GM18873 (cell line): ENCODE measurements around the gene MEF2D.

Source experiments
- ATAC-seq: cut with Tn5 transposase; IDR thresholded peaks from one replicate; pipeline ENCODE4 v1.9.1; 2021; ENCODE audit warnings: mild to moderate bottlenecking, moderate library complexity, moderate number of reproducible peaks; ENCODE audit not compliant: unreplicated experiment, low FRiP score

The MEF2D gene

GRCh38 chr1:156500543-156500792 lies at the start of gene MEF2D:
TSS of gene MEF2D (minus strand) at chr1:156500775. CDS start at chr1:156483292, 17,483 bp downstream.
- no peak for ATAC-seq

DNA sequence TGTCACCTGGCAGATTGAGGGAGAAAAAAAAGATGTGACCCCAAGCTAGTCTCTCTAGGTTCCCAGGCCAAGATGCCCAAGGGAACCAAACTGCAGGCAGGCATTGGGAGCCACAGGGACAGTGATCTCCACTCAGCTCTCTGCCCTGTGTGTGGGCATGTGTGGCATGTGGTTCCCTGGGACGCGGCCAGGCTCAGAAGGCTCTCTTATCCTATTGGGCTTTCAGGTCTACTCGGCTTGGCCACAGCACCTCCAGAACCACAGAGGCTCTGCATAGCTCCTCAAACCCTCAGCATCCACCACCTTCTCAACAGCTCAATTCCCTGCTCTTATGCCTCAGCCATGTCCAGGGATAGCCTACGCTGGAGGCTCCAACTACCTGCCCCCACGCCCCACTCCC lies 49.8 kb upstream of the MEF2D start:
- no peak for ATAC-seq

GRCh38 chr1:156549831-156550230 lies 49.3 kb upstream of the MEF2D start:
- no peak for ATAC-seq

DNA sequence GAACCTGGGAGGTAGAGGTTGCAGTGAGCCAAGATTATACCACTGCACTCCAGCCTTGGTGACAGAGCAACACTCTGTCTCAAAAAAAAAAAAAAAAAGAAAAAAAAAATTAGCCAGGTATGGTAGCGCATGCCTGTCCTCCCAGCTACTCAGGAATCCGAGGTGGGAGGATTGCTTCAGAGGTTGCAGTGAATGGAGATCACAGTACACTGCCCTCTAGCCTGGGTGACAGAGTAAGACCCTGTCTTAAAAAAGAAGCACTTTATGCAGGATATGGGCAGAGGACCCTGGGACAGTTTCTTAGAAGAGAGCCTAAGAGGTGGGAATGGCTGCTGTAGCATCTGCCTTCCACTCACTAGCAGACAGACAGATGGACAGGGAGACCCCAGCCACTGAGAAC lies 48.8 kb upstream of the MEF2D start:
- ATAC-seq, result no peak

DNA sequence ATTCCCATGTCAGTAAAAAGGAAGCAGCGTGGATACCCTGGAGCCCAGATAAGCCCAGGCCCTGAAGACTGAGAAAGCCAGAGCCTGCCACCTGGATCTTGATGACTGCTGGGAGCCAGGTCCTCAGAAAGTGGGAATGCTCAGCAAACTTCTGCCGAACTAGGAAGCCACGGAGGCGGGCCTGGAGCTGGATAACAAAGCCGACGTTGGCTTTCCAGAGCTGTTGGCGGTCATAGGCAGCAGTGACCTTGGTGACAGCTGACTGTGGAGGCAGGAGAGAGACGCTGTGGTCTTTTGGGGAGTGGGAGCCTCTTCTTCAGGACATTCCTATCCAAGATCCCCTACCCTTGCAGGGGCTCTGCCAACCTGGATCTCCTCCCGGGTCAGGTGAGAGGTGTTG lies 47.4 kb upstream of the MEF2D start:
- no peak for ATAC-seq

GRCh38 chr1:156547434-156547833 lies 46.9 kb upstream of the MEF2D start:
- ATAC-seq, result no peak

DNA sequence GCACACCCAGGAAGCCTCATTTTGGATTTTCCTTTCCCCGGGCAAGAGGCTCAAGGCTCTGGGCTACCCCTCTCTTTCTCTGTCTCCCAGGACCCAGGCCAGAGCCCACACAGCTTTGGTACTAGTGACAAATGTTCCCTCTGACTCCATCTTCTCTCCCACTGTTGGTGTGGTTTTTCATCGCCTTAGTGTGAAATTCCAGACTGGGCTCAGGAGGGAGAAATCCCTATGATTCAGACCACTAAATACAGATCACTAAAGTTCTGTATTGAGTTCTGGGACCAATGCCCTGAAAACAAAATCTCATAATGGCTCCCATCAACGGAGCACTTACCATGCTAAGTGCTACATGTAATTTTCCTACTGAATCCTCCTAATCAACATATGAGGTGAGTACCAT lies 45.7 kb upstream of the MEF2D start:
- no peak for ATAC-seq

DNA sequence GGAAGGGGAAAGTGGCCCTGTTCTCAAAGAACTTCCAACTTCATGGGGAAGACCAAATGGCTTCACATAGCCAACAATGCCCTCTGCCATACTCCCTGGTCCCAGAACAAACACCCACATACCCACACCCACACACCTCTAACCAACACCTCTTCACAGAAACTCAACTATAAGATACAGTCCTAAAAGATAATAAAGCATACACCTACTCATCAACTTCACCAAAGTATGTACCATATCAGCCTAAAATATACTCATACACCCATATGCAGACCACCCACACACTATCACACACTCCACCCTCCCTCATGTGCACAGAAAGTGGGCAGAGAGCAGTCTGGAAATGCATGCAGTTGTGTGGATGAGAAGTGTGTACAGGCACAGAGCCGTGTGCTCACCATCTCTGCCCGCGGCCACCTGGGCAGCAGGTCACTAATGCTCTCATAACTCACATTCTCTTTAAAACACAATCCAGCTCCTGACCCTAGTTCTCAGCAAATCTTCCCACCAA lies 44.1 kb upstream of the MEF2D start:
- ATAC-seq, result no peak

GRCh38 chr1:156543066-156543465 lies 42.5 kb upstream of the MEF2D start:
- no peak for ATAC-seq

- ATAC-seq, result no peak
Observed at GRCh38 chr1:156540955-156541354, 40.4 kb upstream of the MEF2D start.

- ATAC-seq, result no peak
Observed at GRCh38 chr1:156539818-156540355, 39.3 kb upstream of the MEF2D start.

- no peak for ATAC-seq
Observed at GRCh38 chr1:156538711-156539440, 38.3 kb upstream of the MEF2D start.

- no peak for ATAC-seq
Observed at GRCh38 chr1:156537027-156537426, 36.5 kb upstream of the MEF2D start.

DNA sequence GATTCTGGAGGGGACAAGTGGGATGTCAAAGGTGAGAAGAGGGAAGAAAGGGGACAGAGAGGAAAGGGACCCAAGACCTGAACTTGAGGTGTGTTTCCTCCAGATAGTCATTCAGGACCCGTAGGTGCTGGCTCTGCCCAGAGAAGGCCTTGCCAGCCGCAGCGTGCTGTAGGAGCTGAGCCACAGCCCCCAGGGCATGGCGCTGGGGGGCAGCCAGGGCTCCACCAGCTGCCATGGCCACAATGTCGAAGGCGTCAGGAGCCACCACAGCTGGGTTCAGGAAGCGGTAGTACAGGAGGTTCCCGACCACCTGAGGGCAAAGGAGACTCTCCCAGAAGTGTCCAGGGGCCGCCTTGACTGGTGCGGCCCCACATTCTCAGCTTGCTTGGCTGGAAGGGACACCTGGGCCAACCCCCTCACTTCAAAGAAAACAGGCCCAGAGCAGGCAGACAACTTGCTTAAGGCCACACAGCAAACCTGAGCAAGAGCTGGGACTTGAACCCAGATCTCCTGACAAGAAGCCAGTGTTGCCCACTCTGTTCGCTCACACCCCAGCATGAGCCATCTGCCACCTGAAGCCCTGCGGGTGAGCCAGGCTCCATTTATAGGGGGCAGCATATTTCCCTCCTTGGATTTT lies 34.0 kb upstream of the MEF2D start:
- ATAC-seq, result no peak

DNA sequence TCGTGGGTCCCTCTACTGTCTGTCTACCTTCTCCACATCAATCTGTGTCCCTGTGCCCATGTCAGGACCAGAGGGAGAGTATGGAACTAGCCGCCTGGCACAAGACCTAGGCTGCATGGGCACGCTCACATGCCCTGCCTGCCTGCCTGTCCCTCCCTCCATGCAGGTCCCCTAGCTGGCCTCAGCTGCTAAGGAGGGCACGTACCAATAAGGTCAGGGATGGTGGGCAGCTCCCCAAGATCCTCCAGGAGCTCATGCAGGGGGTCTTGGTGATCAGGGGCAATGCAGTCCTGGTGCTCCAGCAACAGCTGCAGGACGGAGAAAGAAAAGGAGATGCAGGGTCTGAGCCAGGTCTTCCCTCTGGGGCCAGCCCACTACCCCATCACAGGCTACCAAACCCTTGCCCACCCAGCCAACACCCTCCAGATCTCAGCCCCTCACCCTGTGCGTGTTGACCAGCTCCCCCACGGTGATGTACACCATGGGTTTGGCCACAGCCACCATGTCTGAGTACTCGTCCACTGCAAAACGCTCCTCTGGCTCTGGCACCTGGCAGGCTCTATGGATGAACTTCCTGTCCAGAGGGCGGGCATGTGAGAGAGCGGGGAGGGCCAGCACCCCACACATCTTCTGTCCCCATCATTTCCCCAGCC lies 33.1 kb upstream of the MEF2D start:
- no peak for ATAC-seq

GRCh38 chr1:156532374-156532773 lies 31.8 kb upstream of the MEF2D start:
- no peak for ATAC-seq

DNA sequence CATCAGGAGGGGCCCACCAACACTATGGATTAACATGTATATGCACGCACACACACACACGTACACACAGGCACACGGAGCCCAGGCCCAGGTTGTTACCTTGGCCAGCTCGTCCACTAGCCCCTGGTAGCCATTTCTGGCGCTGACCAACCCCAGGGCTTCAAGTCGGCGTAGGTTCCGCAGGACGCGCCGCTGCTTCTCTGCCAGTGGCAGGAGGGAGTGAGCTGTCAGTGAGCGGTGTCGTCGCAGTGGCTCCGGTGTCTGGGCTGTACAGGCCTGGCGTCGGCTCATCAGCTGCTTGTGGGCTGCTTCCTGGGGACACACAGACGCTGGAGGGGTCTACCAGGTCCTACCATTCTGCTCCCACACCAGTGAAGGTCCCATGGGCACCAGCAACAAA lies 29.4 kb upstream of the MEF2D start:
- ATAC-seq, result no peak

GRCh38 chr1:156528875-156529425 lies 28.4 kb upstream of the MEF2D start:
- ATAC-seq, result no peak

GRCh38 chr1:156528231-156528630 lies 27.7 kb upstream of the MEF2D start:
- no peak for ATAC-seq

DNA sequence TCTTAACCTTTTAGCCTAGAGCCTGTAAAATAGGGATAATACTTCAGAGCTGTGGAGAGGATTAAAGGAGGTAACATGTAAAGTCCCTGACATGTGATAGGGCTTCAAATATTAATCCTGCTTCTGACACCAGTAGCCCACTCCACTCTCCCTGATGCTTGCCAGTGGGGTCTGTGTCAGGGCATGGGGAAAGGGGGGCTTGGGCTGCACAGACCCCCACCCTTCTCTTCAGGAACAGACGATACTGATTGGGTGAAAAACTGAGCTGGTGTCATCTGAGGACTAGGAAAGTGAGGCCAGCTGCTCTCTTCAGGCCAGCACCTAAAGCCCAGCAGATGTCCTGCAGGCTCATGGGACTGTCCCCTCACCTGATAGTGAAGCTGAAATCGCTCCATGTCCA lies 27.0 kb upstream of the MEF2D start:
- ATAC-seq, result no peak

- no peak for ATAC-seq
Observed at GRCh38 chr1:156525856-156526489, 25.4 kb upstream of the MEF2D start.
